Suppressor macrophage treated with lipopolysaccharide for 1 hour (primary cell): ENCODE measurements around the gene RPTN.

ENCODE experiments used
- DNase-seq, 3 donors: peaks; one replicate each; pipeline ENCODE4 v3.0.0-alpha.2; 2020 to 2022

The RPTN gene

GRCh38 chr1:152159144-152159543 lies at the start of gene RPTN:
Gene RPTN (minus strand): TSS chr1:152159228. CDS start chr1:152157889, 1,339 bp downstream.
- DNase-seq, result no peak

GRCh38 chr1:152198982-152199381 lies 40.0 kb upstream of the RPTN start:
- DNase-seq, result peak in 1 of 3 donors; percentile 16

- DNase-seq, result no peak
Observed at GRCh38 chr1:152197361-152197941, 38.4 kb upstream of the RPTN start.

GRCh38 chr1:152191711-152192110 lies 32.7 kb upstream of the RPTN start:
- no peak for DNase-seq

GRCh38 chr1:152191260-152191659 lies 32.2 kb upstream of the RPTN start:
- no peak for DNase-seq

GRCh38 chr1:152190589-152190988 lies 31.6 kb upstream of the RPTN start:
- DNase-seq, result peak in 2 of 3 donors; percentile 42 to 52

GRCh38 chr1:152189657-152190442 lies 30.8 kb upstream of the RPTN start:
- peak; percentile 74 to 84 (median 79) for DNase-seq

GRCh38 chr1:152188673-152189591 lies 29.9 kb upstream of the RPTN start:
- DNase-seq, result peak; percentile 73 to 91 (median 77)

GRCh38 chr1:152186556-152187285 lies 27.7 kb upstream of the RPTN start:
- no peak for DNase-seq

- DNase-seq, result peak; percentile 63 to 78 (median 75)
Observed at GRCh38 chr1:152185544-152186391, 26.7 kb upstream of the RPTN start.

GRCh38 chr1:152182944-152183361 lies 23.9 kb upstream of the RPTN start:
- peak; percentile 42 to 51 (median 48) for DNase-seq

- peak; percentile 53 to 71 (median 63) for DNase-seq
Observed at GRCh38 chr1:152182431-152182830, 23.4 kb upstream of the RPTN start.

- no peak for DNase-seq
Observed at GRCh38 chr1:152179566-152179965, 20.5 kb upstream of the RPTN start.

GRCh38 chr1:152170287-152170905 lies 11.4 kb upstream of the RPTN start:
- DNase-seq, result peak; percentile 43 to 69 (median 65)

GRCh38 chr1:152169366-152170025 lies 10.5 kb upstream of the RPTN start:
- peak in 2 of 3 donors; percentile 38 to 48 for DNase-seq

- no peak for DNase-seq
Observed at GRCh38 chr1:152168535-152168868, 9.5 kb upstream of the RPTN start.

GRCh38 chr1:152167835-152168534 lies 9.0 kb upstream of the RPTN start:
- DNase-seq, result no peak

- no peak for DNase-seq
Observed at GRCh38 chr1:152166966-152167365, 7.9 kb upstream of the RPTN start.

GRCh38 chr1:152165286-152166077 lies 6.5 kb upstream of the RPTN start:
- DNase-seq, result peak; percentile 39 to 63 (median 54)
